GM23338 (cell line): ENCODE results near the gene SBF2. TPM values are rescaled to one million over a fixed set of nuclear protein-coding genes. Genes with fewer than 3 reads are reported as not detected.
A peak's percentile ranks its signal among the peaks of the same experiment; 100 is the strongest.

Experiments
- ATAC-seq: fragments of 200-7000 bp; cut with Tn5 transposase; 3 replicates; pipeline ENCODE4 v1.9.1; 2020
- DNase-seq: peaks from one replicate; pipeline ENCODE4 v3.0.0-alpha.2; 2015; ENCODE audit warnings: low spot score
- H2AFZ ChIP-seq: fragments of 200-600 bp; sonication (generic); 2 replicates; pipeline ENCODE4 v1.8.0; 2016; ENCODE audit warnings: antibody characterized with exemption, mild to moderate bottlenecking, moderate library complexity
- H3F3A ChIP-seq: fragments of 200-600 bp; sonication (generic); replicated peaks from 2 replicates; pipeline ENCODE4 v1.8.0; 2017; ENCODE audit warnings: antibody characterized with exemption, mixed run types, low read depth
- H3K27ac ChIP-seq: fragments of 200-600 bp; sonication (generic); 2 replicates; pipeline ENCODE4 v1.6.1; 2016; ENCODE audit warnings: low read depth
- H3K27me3 ChIP-seq: fragments of 200-600 bp; sonication (generic); 2 replicates; pipeline ENCODE4 v1.8.0; 2016; ENCODE audit warnings: mild to moderate bottlenecking, mixed run types, moderate library complexity; ENCODE audit not compliant: insufficient read depth
- H3K36me3 ChIP-seq: fragments of 200-600 bp; sonication (generic); 2 replicates; pipeline ENCODE4 v1.8.0; 2016; ENCODE audit warnings: mild to moderate bottlenecking; ENCODE audit not compliant: insufficient read depth
- H3K4me1 ChIP-seq: fragments of 200-600 bp; sonication (generic); 2 replicates; pipeline ENCODE4 v1.8.0; 2016; ENCODE audit warnings: mild to moderate bottlenecking, moderate library complexity; ENCODE audit not compliant: insufficient read depth
- H3K4me2 ChIP-seq: fragments of 200-600 bp; sonication (generic); 2 replicates; pipeline ENCODE4 v1.7.1; 2017; ENCODE audit warnings: mixed run types
- H3K4me3 ChIP-seq: fragments of 200-600 bp; sonication (generic); 2 replicates; pipeline ENCODE4 v1.6.1; 2016; ENCODE audit warnings: mixed run types
- H3K79me2 ChIP-seq: fragments of 200-600 bp; sonication (generic); replicated peaks from 2 replicates; pipeline ENCODE4 v1.8.0; 2017; ENCODE audit warnings: mild to moderate bottlenecking; ENCODE audit not compliant: insufficient read depth
- H3K9me2 ChIP-seq: fragments of 200-600 bp; sonication (generic); 2 replicates; pipeline ENCODE4 v1.8.0; 2017; ENCODE audit not compliant: insufficient read depth
- H4K20me1 ChIP-seq: fragments of 200-600 bp; sonication (generic); replicated peaks from 2 replicates; pipeline ENCODE4 v1.8.0; 2017; ENCODE audit warnings: mild to moderate bottlenecking; ENCODE audit not compliant: insufficient read depth
- H3K27ac Mint-ChIP-seq: 2 replicates; pipeline ENCODE4 v1.8.0; 2020; ENCODE audit warnings: inconsistent platforms, mild to moderate bottlenecking, moderate library complexity, mixed read lengths
- H3K27me3 Mint-ChIP-seq: 3 replicates; pipeline ENCODE4 v1.8.0; 2022; ENCODE audit warnings: low read depth, mild to moderate bottlenecking, moderate library complexity, mixed read lengths, inconsistent platforms; ENCODE audit not compliant: insufficient read depth, poor library complexity
- H3K36me3 Mint-ChIP-seq: 3 replicates; pipeline ENCODE4 v1.8.0; 2021; ENCODE audit warnings: low read depth, mild to moderate bottlenecking, inconsistent platforms, moderate library complexity, mixed read lengths
- H3K4me1 Mint-ChIP-seq: 3 replicates; pipeline ENCODE4 v1.8.0; 2020; ENCODE audit warnings: mild to moderate bottlenecking, inconsistent platforms, mixed read lengths
- H3K4me3 Mint-ChIP-seq: 3 replicates; pipeline ENCODE4 v1.8.0; 2021; ENCODE audit warnings: moderate library complexity, mild to moderate bottlenecking, inconsistent platforms, mixed read lengths
- H3K9me3 Mint-ChIP-seq: 3 replicates; pipeline ENCODE4 v1.8.0; 2020; ENCODE audit warnings: moderate library complexity, mild to moderate bottlenecking, inconsistent platforms, mixed read lengths
- CREB1 ChIP-seq: fragments of 250-450 bp; sonication (Bioruptor Pico); IDR thresholded peaks from 2 replicates; pipeline ENCODE4 v1.5.0; 2020; ENCODE audit warnings: low read depth, mild to moderate bottlenecking, moderate library complexity
- EZH2 ChIP-seq: fragments of 200-600 bp; sonication (generic); IDR thresholded peaks from one replicate; pipeline ENCODE4 v1.8.0; 2017; ENCODE audit warnings: antibody characterized with exemption, mild to moderate bottlenecking, low read depth; ENCODE audit not compliant: unreplicated experiment
- EZH2phosphoT487 ChIP-seq: fragments of 200-600 bp; sonication (generic); IDR thresholded peaks from one replicate; pipeline ENCODE4 v1.8.1; 2018; ENCODE audit warnings: antibody characterized with exemption; ENCODE audit not compliant: unreplicated experiment
- JUNB ChIP-seq: IDR thresholded peaks from one replicate; pipeline ENCODE4 v1.6.1; 2016; ENCODE audit warnings: antibody characterized with exemption; ENCODE audit not compliant: unreplicated experiment
- POLR2AphosphoS5 ChIP-seq: IDR thresholded peaks from 2 replicates; pipeline ENCODE4 v1.6.1; 2016; ENCODE audit warnings: antibody characterized with exemption, low read depth
- STAT1 ChIP-seq: IDR thresholded peaks from one replicate; pipeline ENCODE4 v1.6.1; 2016; ENCODE audit warnings: antibody characterized with exemption; ENCODE audit not compliant: unreplicated experiment
- ZNF114 ChIP-seq: fragments of 250-450 bp; sonication (Bioruptor Pico); IDR thresholded peaks from 2 replicates; pipeline ENCODE4 v1.5.0; 2020; ENCODE audit warnings: mild to moderate bottlenecking, moderate library complexity
- ZNF331 ChIP-seq: fragments of 250-450 bp; sonication (Bioruptor Pico); IDR thresholded peaks from 2 replicates; pipeline ENCODE4 v1.5.0; 2020; ENCODE audit warnings: low read depth, mild to moderate bottlenecking, moderate library complexity
- polyA plus RNA-seq: library from polyadenylated mRNA; unstranded; fragments of >200 nt; fragmentation: Nextera tagmentation; extraction: Ambion mirVana; gene quantifications from 2 replicates; pipeline ENCODE4 v1.2.1, GENCODE V29; 2016
- total RNA-seq: library from RNA; depleted of rRNA; stranded (reverse); fragments of >200 nt; shearing (Covaris generic); gene quantifications from 2 replicates; pipeline ENCODE4 v1.2.3, GENCODE V29; 2014
- TF ChIP-seq, protein P1 (sequence below), 2 experiments: fragments of 200-600 bp in 1 of 2; sonication (generic) in 1 of 2; conservative IDR thresholded peaks; 2 replicates each; pipeline versions ENCODE4 v1.5.1 to v1.6.1; 2016 to 2017; ENCODE audit warnings: antibody characterized with exemption in 2 of 2, low read depth in 2 of 2, mild to moderate bottlenecking in 2 of 2, moderate library complexity in 1 of 2
- TF ChIP-seq, protein P2 (sequence below): IDR thresholded peaks from 2 replicates; pipeline ENCODE4 v1.6.1; 2016; ENCODE audit warnings: antibody characterized with exemption
- TF ChIP-seq, protein P3 (sequence below): IDR thresholded peaks from one replicate; pipeline ENCODE4 v1.6.1; 2018; ENCODE audit warnings: antibody characterized with exemption; ENCODE audit not compliant: unreplicated experiment

SBF2 gene
- total and polyA plus RNA-seq, 2 experiments from 2014 or later: 25.6 to 53.5 TPM

- Histone ChIP-seq H3K27ac (0 out of 2 replicates have a peak overlapping the region, but pooled peaks have one; percentile 50), H3K4me3 (peak overlapping the region; percentile 65), H4K20me1 (no peaks in the 10 kb centered on the region), H3K79me2 (no peaks in the 10 kb centered on the region), H3K9me2 (peaks cover 8% of the 10 kb centered on the region), H2AFZ (peak overlapping the region; percentile 99), H3K4me2 (peak overlapping the region; percentile 71), H3K36me3 (no peaks in the 10 kb centered on the region), H3K27me3 (no peaks in the 10 kb centered on the region), H3K4me1 (peaks cover 31% of the 10 kb centered on the region), H3F3A (0 out of 2 replicates have a peak, but pooled peaks cover 12% of the 10 kb centered on the region)
- peak; percentile 64 for DNase-seq
- no peak overlapping the region for H3K27ac Mint-ChIP-seq
- H3K4me3 Mint-ChIP-seq: peak overlapping the region; percentile 58
- peaks cover 32% of the 10 kb centered on the region for H3K4me1 Mint-ChIP-seq
- TF ChIP-seq POLR2AphosphoS5 (0 out of 2 replicates have a peak, but pooled peaks have one; percentile 7), EZH2 (no peak), ZNF114 (no peak), CREB1 (CRISPR knock-in tag) (no peak), ZNF331 (CRISPR knock-in tag) (no peak)
- TF ChIP-seq, protein P1, sequence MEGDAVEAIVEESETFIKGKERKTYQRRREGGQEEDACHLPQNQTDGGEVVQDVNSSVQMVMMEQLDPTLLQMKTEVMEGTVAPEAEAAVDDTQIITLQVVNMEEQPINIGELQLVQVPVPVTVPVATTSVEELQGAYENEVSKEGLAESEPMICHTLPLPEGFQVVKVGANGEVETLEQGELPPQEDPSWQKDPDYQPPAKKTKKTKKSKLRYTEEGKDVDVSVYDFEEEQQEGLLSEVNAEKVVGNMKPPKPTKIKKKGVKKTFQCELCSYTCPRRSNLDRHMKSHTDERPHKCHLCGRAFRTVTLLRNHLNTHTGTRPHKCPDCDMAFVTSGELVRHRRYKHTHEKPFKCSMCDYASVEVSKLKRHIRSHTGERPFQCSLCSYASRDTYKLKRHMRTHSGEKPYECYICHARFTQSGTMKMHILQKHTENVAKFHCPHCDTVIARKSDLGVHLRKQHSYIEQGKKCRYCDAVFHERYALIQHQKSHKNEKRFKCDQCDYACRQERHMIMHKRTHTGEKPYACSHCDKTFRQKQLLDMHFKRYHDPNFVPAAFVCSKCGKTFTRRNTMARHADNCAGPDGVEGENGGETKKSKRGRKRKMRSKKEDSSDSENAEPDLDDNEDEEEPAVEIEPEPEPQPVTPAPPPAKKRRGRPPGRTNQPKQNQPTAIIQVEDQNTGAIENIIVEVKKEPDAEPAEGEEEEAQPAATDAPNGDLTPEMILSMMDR (conservative IDR thresholded peaks at IDR 0.05; ENCODE audit: low read depth in 2 of 2): peak in 1 of 2 experiments; percentile 27; a peak in 2 of 4 replicates
- H3K36me3 Mint-ChIP-seq: no peaks in the 10 kb centered on the region
- H3K9me3 Mint-ChIP-seq: no peaks in the 10 kb centered on the region
- H3K27me3 Mint-ChIP-seq: peaks cover 6% of the 10 kb centered on the region
- peak; percentile 51 for ATAC-seq
Measured at GRCh38 chr11:9758637-9759518, 535.1 kb downstream of the SBF2 start.

- Mint-ChIP-seq H3K27ac (no peak overlapping the region), H3K9me3 (no peaks in the 10 kb centered on the region), H3K4me1 (peaks cover 36% of the 10 kb centered on the region), H3K36me3 (no peaks in the 10 kb centered on the region), H3K27me3 (peaks cover 6% of the 10 kb centered on the region), H3K4me3 (peak overlapping the region; percentile 64)
- DNase-seq: peak; percentile 80
- peak overlapping the region; percentile 99 for H2AFZ ChIP-seq
- H3K4me1 ChIP-seq: peaks cover 35% of the 10 kb centered on the region
- peak overlapping the region; percentile 65 for H3K4me3 ChIP-seq
- no peaks in the 10 kb centered on the region for H3K36me3 ChIP-seq
- H3F3A ChIP-seq: 0 out of 2 replicates have a peak, but pooled peaks cover 12% of the 10 kb centered on the region
- H4K20me1 ChIP-seq: no peaks in the 10 kb centered on the region
- no peaks in the 10 kb centered on the region for H3K27me3 ChIP-seq
- no peak overlapping the region for H3K27ac ChIP-seq
- ATAC-seq: peak; percentile 84
- H3K9me2 ChIP-seq: peaks cover 5% of the 10 kb centered on the region; the same call in 1 of the 2 replicates
- H3K4me2 ChIP-seq: peak overlapping the region; percentile 71
- no peaks in the 10 kb centered on the region for H3K79me2 ChIP-seq
- TF ChIP-seq JUNB (no peak), EZH2 (no peak), POLR2AphosphoS5 (peak; percentile 67), EZH2phosphoT487 (no peak), STAT1 (no peak), ZNF114 (no peak)
- TF ChIP-seq, protein P1 (conservative IDR thresholded peaks at IDR 0.05; ENCODE audit: low read depth in 2 of 2): peak; percentile 51 to 82
- TF ChIP-seq, protein P2, sequence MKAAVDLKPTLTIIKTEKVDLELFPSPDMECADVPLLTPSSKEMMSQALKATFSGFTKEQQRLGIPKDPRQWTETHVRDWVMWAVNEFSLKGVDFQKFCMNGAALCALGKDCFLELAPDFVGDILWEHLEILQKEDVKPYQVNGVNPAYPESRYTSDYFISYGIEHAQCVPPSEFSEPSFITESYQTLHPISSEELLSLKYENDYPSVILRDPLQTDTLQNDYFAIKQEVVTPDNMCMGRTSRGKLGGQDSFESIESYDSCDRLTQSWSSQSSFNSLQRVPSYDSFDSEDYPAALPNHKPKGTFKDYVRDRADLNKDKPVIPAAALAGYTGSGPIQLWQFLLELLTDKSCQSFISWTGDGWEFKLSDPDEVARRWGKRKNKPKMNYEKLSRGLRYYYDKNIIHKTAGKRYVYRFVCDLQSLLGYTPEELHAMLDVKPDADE: no peak
- TF ChIP-seq, protein P3, sequence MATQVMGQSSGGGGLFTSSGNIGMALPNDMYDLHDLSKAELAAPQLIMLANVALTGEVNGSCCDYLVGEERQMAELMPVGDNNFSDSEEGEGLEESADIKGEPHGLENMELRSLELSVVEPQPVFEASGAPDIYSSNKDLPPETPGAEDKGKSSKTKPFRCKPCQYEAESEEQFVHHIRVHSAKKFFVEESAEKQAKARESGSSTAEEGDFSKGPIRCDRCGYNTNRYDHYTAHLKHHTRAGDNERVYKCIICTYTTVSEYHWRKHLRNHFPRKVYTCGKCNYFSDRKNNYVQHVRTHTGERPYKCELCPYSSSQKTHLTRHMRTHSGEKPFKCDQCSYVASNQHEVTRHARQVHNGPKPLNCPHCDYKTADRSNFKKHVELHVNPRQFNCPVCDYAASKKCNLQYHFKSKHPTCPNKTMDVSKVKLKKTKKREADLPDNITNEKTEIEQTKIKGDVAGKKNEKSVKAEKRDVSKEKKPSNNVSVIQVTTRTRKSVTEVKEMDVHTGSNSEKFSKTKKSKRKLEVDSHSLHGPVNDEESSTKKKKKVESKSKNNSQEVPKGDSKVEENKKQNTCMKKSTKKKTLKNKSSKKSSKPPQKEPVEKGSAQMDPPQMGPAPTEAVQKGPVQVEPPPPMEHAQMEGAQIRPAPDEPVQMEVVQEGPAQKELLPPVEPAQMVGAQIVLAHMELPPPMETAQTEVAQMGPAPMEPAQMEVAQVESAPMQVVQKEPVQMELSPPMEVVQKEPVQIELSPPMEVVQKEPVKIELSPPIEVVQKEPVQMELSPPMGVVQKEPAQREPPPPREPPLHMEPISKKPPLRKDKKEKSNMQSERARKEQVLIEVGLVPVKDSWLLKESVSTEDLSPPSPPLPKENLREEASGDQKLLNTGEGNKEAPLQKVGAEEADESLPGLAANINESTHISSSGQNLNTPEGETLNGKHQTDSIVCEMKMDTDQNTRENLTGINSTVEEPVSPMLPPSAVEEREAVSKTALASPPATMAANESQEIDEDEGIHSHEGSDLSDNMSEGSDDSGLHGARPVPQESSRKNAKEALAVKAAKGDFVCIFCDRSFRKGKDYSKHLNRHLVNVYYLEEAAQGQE: no peak
Measured at GRCh38 chr11:9757809-9758636, 536.0 kb downstream of the SBF2 start.
